Glutamatergic neuron (in vitro differentiated cells): ENCODE data around the gene KRTAP5-7. TPM values are rescaled to one million over a fixed set of nuclear protein-coding genes. Genes with fewer than 3 reads are reported as not detected.

Experiments
- DNase-seq: peaks from one replicate; pipeline ENCODE4 v3.0.0; 2022
- H3K27ac Mint-ChIP-seq: one replicate; pipeline ENCODE4 v1.8.0; 2020; ENCODE audit warnings: mild to moderate bottlenecking, mixed read lengths, inconsistent platforms; ENCODE audit not compliant: unreplicated experiment
- H3K27me3 Mint-ChIP-seq: one replicate; pipeline ENCODE4 v1.8.0; 2020; ENCODE audit warnings: mild to moderate bottlenecking, moderate library complexity, mixed read lengths, inconsistent platforms; ENCODE audit not compliant: unreplicated experiment
- H3K36me3 Mint-ChIP-seq: one replicate; pipeline ENCODE4 v1.8.0; 2020; ENCODE audit warnings: mild to moderate bottlenecking, mixed read lengths, inconsistent platforms; ENCODE audit not compliant: unreplicated experiment
- H3K4me1 Mint-ChIP-seq: one replicate; pipeline ENCODE4 v1.8.0; 2020; ENCODE audit warnings: mild to moderate bottlenecking, low read depth, mixed read lengths, inconsistent platforms; ENCODE audit not compliant: unreplicated experiment
- H3K4me3 Mint-ChIP-seq: one replicate; pipeline ENCODE4 v1.8.0; 2020; ENCODE audit warnings: mild to moderate bottlenecking, mixed read lengths, inconsistent platforms; ENCODE audit not compliant: unreplicated experiment
- H3K9me3 Mint-ChIP-seq: one replicate; pipeline ENCODE4 v1.8.0; 2020; ENCODE audit warnings: mild to moderate bottlenecking, moderate library complexity, mixed read lengths, inconsistent platforms; ENCODE audit not compliant: unreplicated experiment
- CTCF ChIP-seq: fragments of 200-600 bp; sonication (generic); IDR thresholded peaks from one replicate; pipeline ENCODE4 v1.5.0; 2021; ENCODE audit not compliant: partially characterized antibody, unreplicated experiment
- total RNA-seq: library from RNA; stranded (reverse); fragmentation: NEBNext Ultra II Directional; extraction: Animal tissue kit (Norgen Biotek cat#: 25700); gene quantifications from one replicate; pipeline ENCODE4 v1.2.1, GENCODE V29; 2021; ENCODE audit not compliant: unreplicated experiment

The KRTAP5-7 gene
- total RNA-seq, 1 donor from 2014 or later, result not detected

- H3K27me3 Mint-ChIP-seq, result peaks cover 7% of the 10 kb centered on the region
- DNase-seq, result no peak
- H3K36me3 Mint-ChIP-seq, result peaks cover 12% of the 10 kb centered on the region
- H3K4me3 Mint-ChIP-seq, result no peak overlapping the region
- H3K9me3 Mint-ChIP-seq, result peaks cover 15% of the 10 kb centered on the region
- H3K27ac Mint-ChIP-seq, result no peak overlapping the region
- TF ChIP-seq CTCF, result no peak
- H3K4me1 Mint-ChIP-seq, result no peaks in the 10 kb centered on the region
Observed at GRCh38 chr11:71542382-71542781, 15.3 kb downstream of the KRTAP5-7 start.

GRCh38 chr11:71542879-71543777, 16.1 kb downstream of the KRTAP5-7 start:
- H3K4me3 Mint-ChIP-seq, result no peak overlapping the region
- DNase-seq, result no peak
- no peak for TF ChIP-seq CTCF
- peaks cover 15% of the 10 kb centered on the region for H3K9me3 Mint-ChIP-seq
- peaks cover 13% of the 10 kb centered on the region for H3K36me3 Mint-ChIP-seq
- peaks cover 8% of the 10 kb centered on the region for H3K27me3 Mint-ChIP-seq
- no peak overlapping the region for H3K27ac Mint-ChIP-seq
- H3K4me1 Mint-ChIP-seq, result no peaks in the 10 kb centered on the region

DNA sequence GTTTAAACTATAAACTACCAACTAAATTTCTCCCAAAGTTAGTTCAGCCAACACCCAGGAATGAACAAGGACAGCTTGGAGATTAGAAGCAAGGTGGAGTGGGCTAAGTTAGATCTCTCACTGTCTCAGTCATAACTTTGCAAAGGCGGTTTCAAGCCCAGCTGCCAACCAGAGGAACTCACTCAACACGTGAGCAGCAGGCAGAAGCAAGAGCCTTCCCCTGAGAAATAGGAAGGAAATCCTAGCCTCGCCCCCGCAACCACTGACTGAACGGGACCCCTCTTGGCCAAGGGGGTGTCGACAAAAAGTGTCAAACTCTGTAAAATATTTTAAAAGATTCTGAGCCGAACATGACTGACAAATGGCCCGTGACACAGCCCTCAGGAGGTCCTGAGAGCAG, 16.8 kb downstream of the KRTAP5-7 start:
- H3K27ac Mint-ChIP-seq, result no peak overlapping the region
- H3K27me3 Mint-ChIP-seq, result peaks cover 8% of the 10 kb centered on the region
- DNase-seq, result no peak
- no peak overlapping the region for H3K4me3 Mint-ChIP-seq
- H3K9me3 Mint-ChIP-seq, result peaks cover 10% of the 10 kb centered on the region
- H3K4me1 Mint-ChIP-seq, result no peaks in the 10 kb centered on the region
- peaks cover 15% of the 10 kb centered on the region for H3K36me3 Mint-ChIP-seq
- TF ChIP-seq CTCF, result no peak

GRCh38 chr11:71544525-71545214, 17.6 kb downstream of the KRTAP5-7 start:
- H3K36me3 Mint-ChIP-seq, result peaks cover 15% of the 10 kb centered on the region
- no peak overlapping the region for H3K4me3 Mint-ChIP-seq
- H3K27me3 Mint-ChIP-seq, result peaks cover 8% of the 10 kb centered on the region
- no peaks in the 10 kb centered on the region for H3K4me1 Mint-ChIP-seq
- peaks cover 11% of the 10 kb centered on the region for H3K9me3 Mint-ChIP-seq
- H3K27ac Mint-ChIP-seq, result no peak overlapping the region
- DNase-seq, result no peak
- TF ChIP-seq CTCF, result no peak
